HuH-7.5 (cell line): ENCODE data around the gene CCIN.
A peak's percentile ranks its signal among the peaks of the same experiment; 100 is the strongest.
"Not testable (repeated sequence)": the region's sequence is repeated elsewhere in the genome, so short reads cannot be mapped to it uniquely, and the experiment has no call there.

Source experiments
- DNase-seq: peaks from one replicate; pipeline ENCODE4 v3.0.0; 2011; ENCODE audit warnings: low spot score

Gene CCIN

DNA sequence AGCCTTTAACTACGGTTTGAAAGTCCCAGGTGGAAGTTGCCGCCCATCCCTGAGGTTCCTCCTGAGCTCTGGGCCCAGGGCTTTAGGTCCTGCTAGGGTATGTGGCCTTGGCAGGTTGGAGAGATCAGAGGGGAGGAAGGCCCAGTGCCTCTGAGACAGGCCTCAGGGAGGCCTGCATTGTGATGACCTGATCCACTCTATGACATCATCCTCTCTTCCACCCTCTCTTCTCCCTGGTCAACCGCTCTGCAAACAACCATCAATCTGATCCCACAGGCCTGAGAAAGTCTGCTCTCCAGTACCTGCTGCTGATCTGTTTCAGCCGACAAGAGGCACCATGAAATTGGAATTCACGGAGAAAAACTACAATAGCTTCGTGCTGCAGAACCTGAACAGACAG lies at the start of gene CCIN:
TSS of gene CCIN (plus strand) at position 223 of the 400 bp plus-strand sequence. CDS start at position 338, 115 bp downstream.
- no peak for DNase-seq

GRCh38 chr9:36119476-36119875 lies 49.7 kb upstream of the CCIN start:
- DNase-seq = no peak

GRCh38 chr9:36120705-36121104 lies 48.5 kb upstream of the CCIN start:
- no peak for DNase-seq

DNA sequence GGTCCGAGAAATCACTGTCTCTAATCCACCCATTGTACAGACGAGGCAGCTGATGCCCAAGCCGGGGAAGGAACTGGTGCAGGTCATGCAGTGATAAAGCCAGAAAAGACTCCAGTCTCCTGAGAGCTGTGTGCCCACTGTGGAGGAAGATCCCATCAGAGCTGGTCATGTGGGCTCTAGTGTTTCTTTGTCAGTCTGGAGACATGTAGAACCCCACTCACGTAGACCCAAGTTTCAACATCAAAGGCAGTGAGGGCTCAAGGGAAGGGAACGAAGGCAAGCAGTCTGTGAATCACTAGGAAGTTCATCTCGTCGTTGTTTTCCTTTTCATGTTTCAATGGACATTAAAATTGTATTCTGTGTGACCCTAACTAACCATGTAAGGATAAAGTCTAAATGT lies 47.2 kb upstream of the CCIN start:
- no peak for DNase-seq

DNA sequence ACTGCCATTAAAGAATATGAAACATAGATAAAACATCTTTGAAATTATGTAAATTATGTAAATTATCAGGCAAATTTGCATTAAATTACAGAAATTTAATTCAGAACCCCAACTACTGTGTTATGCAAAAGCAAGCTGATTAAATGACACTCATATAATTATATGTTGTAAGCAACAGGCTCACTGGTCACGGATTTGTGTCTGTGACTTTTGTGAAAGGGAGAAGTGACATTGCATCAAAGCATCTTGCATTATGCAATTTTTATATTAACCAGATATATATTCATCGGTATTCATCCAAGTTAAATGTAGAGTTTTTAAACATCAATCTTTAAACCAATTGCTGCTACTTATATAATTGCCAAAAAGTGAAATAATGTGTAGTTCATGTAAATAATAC lies 45.7 kb upstream of the CCIN start:
- DNase-seq = no peak

- no peak for DNase-seq
Observed at GRCh38 chr9:36125062-36125855, 43.9 kb upstream of the CCIN start.

DNA sequence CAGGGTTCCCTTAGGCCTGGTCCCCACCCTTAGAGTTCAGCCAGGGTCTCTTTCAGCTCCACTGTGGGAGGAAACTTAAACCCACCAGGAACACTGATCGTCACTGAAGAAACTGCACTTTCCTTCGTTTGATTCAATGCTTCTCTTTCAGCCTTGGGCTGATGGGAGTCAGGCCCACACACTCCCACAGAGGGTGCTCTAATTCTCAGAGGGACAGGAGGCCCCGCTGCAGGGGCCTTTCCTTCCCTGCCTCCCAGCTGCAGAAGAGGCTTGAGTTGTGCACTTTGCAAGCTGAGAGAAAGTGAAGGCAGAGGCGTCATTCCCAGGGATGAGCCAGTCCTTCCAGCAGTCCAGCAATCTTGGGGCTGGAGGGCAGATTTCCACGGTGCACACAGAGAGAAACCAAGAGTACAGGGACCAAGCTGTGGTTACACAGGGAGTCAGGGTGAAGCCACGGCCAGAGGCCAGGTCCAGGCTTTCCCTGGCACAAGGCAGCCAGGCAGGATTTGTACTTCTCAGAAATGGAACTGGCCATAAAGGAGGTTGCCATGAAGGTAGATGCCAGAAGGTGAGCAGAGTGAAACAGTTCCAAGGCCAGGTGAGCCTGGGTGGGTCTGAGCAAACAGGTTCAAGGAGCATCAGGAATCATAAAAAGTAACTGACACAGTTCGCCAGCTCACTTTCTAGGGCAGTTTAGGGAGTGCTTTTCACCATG lies 43.0 kb upstream of the CCIN start:
- no peak for DNase-seq

GRCh38 chr9:36127652-36128244 lies 41.4 kb upstream of the CCIN start:
- no peak for DNase-seq

DNA sequence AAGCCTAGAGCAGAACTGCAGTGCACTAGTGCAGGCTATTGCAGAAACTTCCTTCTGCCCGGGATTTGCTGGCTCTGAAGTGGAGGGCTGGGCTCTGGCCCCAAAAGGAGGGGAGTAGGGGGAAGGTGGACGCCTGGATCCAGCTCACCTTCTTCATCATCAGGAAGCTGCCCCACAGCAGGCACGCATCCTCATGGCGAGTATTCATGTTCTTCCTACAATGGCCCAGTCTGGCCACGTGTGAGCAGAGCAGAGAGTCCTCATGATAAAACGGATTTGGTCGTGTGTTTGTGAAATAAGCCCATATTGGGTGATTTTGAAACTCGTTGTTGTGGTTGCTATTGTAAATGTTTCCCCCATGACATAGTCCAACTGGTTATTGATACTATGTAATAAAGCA lies 40.8 kb upstream of the CCIN start:
- no peak for DNase-seq

- no peak for DNase-seq
Observed at GRCh38 chr9:36129139-36129538, 40.0 kb upstream of the CCIN start.

- not testable (repeated sequence) for DNase-seq
Observed at GRCh38 chr9:36131666-36132065, 37.5 kb upstream of the CCIN start.

- no peak for DNase-seq
Observed at GRCh38 chr9:36132086-36132485, 37.1 kb upstream of the CCIN start.

DNA sequence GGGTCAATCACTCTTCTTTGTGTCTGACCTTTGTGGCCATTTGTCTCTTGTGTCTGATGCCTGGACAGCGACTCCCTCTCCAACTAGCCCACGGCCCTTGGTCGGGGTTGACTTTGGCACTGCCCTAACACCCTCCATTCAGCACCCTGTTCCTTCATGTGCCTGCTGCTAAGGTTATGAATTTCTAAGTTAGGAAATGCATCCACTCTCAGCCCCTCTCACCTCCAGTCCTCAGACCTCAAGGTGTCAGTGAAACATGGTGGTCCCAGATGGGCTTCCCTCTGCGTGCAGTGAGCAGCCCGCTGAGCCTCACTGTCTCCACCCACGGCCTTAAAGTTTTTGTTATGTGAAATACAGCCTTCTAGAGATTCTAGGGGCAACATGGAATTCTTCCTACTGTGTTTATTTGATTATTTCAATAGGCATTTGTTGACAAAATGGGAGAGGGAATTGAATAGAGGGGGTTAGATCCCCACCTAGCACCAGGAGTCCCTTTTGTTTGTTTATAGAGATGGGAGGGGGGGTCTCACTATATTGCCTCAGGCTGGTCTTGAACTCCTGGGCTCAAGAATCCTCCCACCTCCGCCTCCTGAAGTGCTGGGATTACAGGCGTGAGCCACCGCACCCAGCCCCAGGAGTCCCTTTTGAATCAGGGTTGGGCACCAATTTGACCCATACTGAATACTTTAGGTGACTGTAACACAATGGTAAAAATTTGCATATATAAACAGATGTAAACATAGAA lies 34.3 kb upstream of the CCIN start:
- no peak for DNase-seq

GRCh38 chr9:36135741-36136271 lies 33.4 kb upstream of the CCIN start:
- DNase-seq = no peak

- DNase-seq = peak; percentile 85
Observed at GRCh38 chr9:36136272-36136893, 32.8 kb upstream of the CCIN start, which contains the start of gene GLIPR2. GLIPR2 (plus strand) TSS chr9:36136733; CDS start chr9:36136779, 46 bp downstream.

GRCh38 chr9:36136894-36137391 lies 32.2 kb upstream of the CCIN start:
- DNase-seq = no peak

DNA sequence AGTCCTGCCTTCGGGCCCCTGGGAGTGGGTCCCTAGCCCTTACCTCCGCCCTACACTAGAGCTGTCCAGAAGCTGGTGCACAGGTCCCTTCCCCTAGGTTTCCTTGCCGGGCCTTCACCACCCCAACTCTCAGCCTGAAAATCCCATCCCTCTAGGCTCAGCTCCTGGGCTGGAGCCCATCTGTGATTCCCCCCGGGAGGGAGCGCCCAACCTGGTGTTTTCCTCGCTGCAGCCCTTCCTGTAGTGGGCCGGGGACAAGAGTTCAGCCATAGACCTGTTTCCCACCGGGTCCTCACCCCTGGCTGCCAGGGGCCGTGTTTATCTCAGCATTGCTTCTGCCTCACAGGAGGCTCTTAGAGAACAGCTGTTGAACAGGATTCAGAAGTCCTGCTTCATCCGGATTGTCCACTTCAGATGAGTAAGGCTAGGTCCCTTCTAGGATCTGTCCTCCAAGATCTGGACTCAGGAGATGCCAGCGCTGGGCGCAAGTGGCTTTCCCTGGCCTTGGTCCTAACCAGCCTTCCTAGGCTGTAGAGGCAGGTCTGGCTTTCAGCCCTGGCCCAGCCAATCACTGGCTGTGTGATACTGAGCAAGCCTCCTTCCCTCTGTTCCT lies 31.7 kb upstream of the CCIN start:
- peak; percentile 40 for DNase-seq

GRCh38 chr9:36138496-36138895 lies 30.7 kb upstream of the CCIN start:
- no peak for DNase-seq

- no peak for DNase-seq
Observed at GRCh38 chr9:36138901-36139300, 30.3 kb upstream of the CCIN start.

GRCh38 chr9:36140086-36141084 lies 28.8 kb upstream of the CCIN start:
- no peak for DNase-seq
